Fibroblast of mammary gland (primary cell): ENCODE measurements around the gene PHF2.
A peak's percentile ranks its signal among the peaks of the same experiment; 100 is the strongest.

Source experiments
- DNase-seq: peaks from one replicate; pipeline ENCODE4 v3.0.0-alpha.2; 2010; ENCODE audit warnings: low read depth
- H3K4me3 ChIP-seq: 2 replicates; pipeline ENCODE4 v1.5.1; 2011; ENCODE audit warnings: low read depth, mild to moderate bottlenecking, low read length, moderate library complexity; ENCODE audit not compliant: control insufficient read depth
- CTCF ChIP-seq: conservative IDR thresholded peaks from 2 replicates; pipeline ENCODE4 v1.5.1; 2011; ENCODE audit warnings: low read depth, low read length, inconsistent platforms; ENCODE audit not compliant: control insufficient read depth, insufficient read depth

Gene PHF2

GRCh38 chr9:93657331-93658111 lies 81.1 kb downstream of the PHF2 start:
- DNase-seq, result no peak
- H3K4me3 ChIP-seq, result no peak overlapping the region
- TF ChIP-seq CTCF, result no peak

GRCh38 chr9:93658184-93658925 lies 82.0 kb downstream of the PHF2 start:
- TF ChIP-seq CTCF, result no peak

GRCh38 chr9:93659044-93659836 lies 82.9 kb downstream of the PHF2 start:
- no peak for TF ChIP-seq CTCF
- no peak for DNase-seq
- no peak overlapping the region for H3K4me3 ChIP-seq

More at GRCh38 chr9:93658184-93658925, 82.0 kb downstream of the PHF2 start:
- H3K4me3 ChIP-seq, result no peak overlapping the region
- DNase-seq, result no peak

GRCh38 chr9:93659837-93660177 lies 83.4 kb downstream of the PHF2 start:
- DNase-seq, result peak; percentile 12
- TF ChIP-seq CTCF, result no peak
- H3K4me3 ChIP-seq, result no peak overlapping the region

GRCh38 chr9:93660352-93661046 lies 84.1 kb downstream of the PHF2 start:
- no peak overlapping the region for H3K4me3 ChIP-seq
- no peak for DNase-seq
- TF ChIP-seq CTCF, result no peak

GRCh38 chr9:93661591-93661990 lies 85.2 kb downstream of the PHF2 start:
- DNase-seq, result no peak
- TF ChIP-seq CTCF, result no peak

More at GRCh38 chr9:93661591-93661990, 85.2 kb downstream of the PHF2 start:
- no peak overlapping the region for H3K4me3 ChIP-seq
